HG03108 (cell line): ENCODE measurements around the gene KRT20.
A peak's percentile ranks its signal among the peaks of the same experiment; 100 is the strongest.
"Not testable (repeated sequence)": the region's sequence is repeated elsewhere in the genome, so short reads cannot be mapped to it uniquely, and the experiment has no call there.

Experiments used
- ATAC-seq: cut with Tn5 transposase; IDR thresholded peaks from one replicate; pipeline ENCODE4 v1.9.1; 2021; ENCODE audit warnings: moderate library complexity; ENCODE audit not compliant: unreplicated experiment

KRT20 gene, protein sequence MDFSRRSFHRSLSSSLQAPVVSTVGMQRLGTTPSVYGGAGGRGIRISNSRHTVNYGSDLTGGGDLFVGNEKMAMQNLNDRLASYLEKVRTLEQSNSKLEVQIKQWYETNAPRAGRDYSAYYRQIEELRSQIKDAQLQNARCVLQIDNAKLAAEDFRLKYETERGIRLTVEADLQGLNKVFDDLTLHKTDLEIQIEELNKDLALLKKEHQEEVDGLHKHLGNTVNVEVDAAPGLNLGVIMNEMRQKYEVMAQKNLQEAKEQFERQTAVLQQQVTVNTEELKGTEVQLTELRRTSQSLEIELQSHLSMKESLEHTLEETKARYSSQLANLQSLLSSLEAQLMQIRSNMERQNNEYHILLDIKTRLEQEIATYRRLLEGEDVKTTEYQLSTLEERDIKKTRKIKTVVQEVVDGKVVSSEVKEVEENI

DNA sequence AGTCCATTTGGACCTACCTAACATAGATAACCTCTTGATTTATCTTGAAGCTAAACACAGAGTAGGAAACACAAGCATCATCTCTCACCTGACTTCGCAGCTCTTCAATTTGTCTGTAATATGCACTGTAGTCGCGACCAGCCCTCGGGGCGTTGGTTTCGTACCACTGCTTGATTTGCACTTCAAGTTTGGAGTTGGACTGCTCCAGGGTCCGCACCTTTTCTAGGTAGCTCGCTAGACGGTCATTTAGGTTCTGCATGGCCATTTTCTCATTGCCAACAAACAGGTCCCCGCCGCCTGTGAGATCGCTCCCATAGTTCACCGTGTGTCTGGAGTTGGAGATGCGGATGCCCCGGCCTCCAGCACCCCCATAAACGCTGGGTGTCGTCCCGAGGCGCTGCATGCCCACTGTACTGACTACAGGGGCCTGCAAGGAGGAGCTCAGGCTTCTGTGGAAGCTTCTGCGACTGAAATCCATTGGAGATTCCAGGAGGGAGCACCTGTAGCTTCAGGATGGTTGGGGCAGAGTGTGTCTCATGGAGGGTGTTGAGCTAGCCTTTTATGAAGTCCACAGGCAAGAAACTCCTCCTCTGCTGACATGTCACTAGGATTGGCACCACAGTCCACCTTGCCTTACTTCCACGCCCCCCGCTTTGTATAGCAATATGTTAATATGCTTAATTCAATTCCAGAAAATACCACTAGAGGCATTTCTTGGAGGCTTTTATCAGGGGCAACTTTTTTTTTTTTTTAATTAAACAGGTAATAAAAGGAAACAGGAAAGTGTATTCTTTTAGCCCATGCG lies at the start of gene KRT20:
Gene KRT20, minus strand, starts transcription at position 535 of the 805 bp plus-strand sequence. Its CDS starts 57 bp downstream, at position 478.
- ATAC-seq, result no peak

DNA sequence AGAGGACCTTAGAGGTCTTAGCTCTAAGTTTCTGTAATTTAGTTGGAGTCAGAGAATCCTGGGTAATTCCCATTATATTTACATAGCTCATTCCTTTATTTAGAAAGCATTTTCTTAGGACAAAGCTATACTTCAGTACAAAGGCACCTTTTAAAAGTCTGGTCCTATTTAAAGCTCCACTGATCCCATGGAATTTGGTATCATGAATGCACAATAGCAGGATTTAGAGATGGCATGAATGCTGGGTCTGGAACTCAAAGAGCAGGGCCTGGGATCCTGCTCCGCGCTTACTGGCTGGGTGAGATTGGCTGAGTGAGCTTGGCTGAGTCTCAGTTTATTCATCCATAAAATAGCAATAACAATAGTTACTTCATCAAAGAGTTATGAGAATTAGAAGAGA lies 47.6 kb upstream of the KRT20 start:
- no peak for ATAC-seq

DNA sequence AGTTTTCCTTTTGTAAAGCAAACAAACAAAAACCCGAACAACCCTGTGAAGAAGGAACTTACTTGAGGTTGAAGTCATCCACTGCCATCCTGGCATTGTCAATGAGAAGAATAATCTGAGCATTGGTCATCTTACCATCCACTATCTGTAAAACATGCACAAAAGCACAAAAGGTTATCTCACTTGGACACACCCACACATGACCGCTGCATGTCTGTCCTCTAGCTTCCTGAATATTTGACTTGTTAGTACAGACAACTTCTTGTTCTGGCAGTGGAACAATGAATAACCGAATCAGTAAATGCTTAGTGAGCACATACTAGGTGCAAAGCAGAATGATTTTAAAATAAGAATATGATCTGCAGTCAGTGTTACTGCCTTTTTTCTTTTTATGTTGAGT lies 46.3 kb upstream of the KRT20 start:
- ATAC-seq, result no peak

DNA sequence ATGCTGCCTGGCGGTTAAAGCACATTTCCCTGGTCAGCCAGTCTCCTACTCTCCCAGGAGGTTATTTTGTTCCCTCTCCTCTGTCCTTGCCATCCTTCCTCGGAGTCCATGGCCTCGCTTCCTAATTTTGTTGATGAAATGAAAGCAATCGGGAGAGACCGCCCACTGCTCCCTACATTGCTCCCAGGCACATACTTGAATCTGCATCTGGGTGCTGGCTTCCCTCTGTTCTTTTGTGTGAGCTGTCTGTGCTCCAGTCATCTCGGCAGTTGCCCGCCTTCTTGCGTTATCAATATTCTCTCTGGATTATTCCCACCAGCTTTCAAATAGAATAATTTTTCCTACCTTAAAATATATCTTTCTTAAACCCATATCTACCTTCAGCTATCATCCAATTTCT lies 41.3 kb upstream of the KRT20 start:
- no peak for ATAC-seq

DNA sequence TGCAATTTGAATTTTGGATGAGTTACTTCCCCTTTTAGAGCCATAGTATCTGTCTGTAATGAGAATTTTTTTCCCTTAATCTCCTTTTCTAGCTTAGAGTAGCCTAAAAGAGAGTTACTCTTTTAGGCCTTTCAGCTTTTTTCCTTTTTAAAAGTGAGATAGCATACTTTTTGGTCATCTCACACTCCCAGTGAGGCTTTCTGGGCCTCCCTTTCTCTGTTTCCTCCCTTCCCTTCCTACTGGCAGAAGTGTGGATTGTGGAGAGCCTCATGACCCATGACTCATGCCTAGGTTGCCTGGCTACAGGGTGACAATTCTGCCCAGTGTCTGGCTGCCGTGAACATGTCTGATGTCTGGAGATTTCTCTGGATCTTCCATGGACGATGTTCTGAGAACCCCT lies 37.2 kb upstream of the KRT20 start:
- ATAC-seq, result no peak

DNA sequence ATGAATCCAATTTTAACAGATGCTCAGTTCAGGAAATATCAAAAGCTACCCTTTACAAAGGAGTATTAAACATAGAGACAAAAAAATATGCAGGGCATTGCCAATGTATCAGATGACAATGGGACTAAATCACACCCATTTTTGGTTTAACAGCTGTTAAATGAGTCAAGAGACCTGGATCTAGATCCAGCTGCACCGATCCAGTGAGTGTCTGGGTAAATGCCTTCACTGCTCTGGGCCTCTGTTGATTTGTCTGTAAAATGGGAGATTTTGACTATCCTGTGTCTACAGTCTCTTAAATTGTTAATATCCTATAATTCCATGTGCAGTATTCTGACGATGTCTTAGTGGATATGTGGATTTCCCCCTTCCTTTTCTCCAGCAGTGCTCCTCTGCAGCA lies 36.0 kb upstream of the KRT20 start:
- ATAC-seq, result no peak

DNA sequence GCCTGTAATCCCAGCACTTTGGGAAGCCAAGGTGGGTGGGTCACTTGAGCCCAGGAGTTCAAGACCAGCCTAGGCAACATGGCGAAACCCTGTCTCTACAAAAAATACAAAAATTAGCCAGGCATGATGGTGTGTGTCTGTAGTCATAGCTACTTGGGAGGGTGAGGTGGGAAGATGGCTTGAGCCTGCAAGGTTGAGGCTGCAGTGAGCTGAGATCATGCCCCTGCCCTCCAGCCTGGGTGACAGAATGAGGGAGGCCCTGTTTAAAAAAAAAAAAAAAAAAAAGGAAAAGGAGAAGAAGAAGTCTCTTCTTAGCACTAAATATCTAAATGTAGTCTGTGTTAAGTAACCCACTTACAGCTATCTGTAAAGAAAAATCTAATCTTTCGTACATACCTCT lies 32.1 kb upstream of the KRT20 start:
- ATAC-seq, result not testable (repeated sequence)

DNA sequence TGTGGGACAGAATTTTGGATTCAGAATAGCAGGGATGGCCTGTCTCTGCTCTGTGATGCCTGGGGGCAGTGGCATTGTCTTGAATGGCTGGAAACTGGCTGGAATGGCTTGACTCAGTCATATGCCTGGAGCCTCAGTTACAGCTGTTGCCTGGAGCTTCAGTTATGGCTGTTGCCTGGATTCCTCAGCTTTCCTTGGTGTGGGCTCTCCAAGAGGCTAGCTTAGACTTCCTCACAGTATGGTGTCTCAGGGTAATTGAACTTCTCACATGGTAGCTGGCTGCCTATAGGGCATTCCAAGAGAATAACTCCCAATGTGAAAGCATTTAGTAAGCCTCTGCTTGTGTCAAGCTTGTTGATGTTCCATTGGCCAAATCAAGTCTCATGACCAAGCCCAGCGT lies 31.3 kb upstream of the KRT20 start:
- no peak for ATAC-seq

DNA sequence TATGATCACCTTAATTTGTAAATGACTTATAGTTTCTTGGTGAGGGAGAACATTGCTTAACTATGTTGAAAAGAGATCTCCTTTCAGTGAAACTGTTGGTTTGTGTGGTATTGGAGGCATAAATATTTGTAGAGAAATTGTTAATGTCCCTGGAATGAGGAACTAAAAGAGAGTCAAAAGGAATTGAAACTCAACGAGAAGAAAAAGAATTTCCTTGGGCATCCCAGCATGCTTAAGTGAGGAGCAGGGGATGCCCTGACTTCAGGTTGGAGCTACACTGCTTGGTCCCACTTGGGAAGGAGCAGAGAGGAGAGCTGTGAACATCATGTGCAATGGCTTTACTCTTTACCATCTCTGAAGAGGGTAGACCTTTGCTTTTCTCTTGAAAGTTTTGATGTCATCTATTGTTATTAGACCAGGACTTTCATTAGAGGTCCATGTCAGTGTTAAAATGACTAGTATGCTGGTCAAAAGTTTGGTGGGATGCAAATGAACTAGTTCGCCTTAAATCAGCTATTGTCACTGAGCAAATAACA lies 30.7 kb upstream of the KRT20 start:
- ATAC-seq, result no peak

DNA sequence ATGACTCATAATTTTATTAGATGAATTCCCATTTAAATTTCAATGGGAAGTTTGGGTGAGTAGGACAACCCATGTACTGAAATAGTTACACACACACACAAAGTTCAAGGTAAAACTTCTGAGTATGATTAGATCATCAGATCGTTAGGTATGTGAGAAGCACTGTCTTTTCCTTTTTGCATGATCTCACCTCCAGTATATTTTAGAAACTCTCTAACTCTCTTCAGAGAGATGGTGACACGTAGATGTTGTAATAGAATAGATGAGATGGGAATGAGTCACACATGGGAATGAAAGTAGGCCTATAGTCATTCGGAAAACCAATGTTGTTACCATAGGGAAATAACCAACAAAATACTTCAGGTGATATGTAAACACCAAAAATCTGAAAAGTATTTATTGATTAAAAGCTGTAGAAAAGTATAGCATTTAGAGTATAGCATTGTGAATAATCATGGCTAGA lies 30.2 kb upstream of the KRT20 start:
- ATAC-seq, result no peak

DNA sequence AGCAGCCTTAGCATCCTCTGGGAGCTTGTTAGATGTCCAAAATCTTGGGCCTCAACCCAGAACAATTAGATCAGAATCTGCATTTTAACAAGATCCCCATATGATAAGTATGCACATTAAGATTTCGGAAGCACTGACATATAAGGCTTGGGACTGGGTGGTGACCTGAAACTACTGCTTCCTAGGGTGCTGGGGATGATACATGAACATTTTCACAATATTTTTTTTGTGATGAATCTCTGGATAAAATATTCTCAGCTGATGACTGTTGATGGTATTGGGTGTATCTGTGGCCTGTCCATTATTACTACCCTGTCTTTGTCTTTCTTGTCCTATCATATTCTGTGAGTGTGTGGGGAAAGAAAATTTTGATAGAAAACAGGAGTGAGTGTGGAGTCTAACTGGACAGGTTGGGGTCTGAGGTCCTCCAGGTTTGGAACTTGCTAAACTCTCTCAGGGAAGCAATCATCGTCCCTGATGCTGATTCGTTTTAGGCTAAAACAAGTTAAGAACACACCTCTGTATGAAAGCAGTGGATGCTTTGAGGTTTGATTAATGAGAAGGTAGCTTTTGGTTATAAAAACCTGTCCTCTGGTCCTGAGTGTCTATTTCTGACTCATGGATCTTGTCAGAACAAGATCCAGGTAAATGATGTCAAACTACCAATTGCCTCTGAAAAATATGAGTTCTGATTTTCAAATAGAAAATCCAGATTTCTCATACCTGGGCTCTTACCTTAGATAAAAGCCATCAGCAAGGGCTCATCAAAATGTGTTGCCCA lies 29.2 kb upstream of the KRT20 start:
- no peak for ATAC-seq

DNA sequence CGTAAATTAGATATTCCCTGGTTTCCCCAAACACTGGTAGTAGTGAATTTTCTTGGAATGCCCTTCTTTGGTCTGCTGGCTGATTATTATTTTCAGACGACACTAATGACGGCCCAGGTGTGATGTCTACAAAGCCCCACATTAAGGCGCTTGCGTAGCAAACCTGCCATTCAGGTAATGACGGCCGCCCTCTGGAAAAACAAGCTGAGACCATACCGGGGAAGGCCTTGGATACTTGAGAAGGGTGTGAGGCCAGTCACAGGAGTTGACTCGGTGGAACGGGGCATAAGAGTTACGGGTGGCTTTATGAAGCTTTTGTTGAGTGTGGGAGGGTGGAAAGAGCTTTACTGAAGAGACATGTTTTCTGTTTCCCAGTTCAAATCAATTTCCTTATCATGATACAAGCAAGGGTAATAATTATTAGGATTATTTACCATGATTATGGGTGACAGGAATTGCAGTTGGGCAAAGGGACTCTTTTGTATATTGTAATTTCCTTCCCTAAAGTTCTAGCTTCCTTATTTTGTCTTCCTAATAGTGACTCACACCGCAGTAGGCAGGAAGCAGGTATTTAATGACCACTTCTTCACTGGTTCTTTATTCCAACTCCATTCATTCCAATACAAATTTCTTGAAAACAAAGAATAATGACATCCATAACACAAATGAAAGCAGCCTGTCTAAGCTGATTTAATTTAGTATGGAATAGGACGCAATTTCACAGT lies 27.6 kb upstream of the KRT20 start:
- ATAC-seq, result no peak

DNA sequence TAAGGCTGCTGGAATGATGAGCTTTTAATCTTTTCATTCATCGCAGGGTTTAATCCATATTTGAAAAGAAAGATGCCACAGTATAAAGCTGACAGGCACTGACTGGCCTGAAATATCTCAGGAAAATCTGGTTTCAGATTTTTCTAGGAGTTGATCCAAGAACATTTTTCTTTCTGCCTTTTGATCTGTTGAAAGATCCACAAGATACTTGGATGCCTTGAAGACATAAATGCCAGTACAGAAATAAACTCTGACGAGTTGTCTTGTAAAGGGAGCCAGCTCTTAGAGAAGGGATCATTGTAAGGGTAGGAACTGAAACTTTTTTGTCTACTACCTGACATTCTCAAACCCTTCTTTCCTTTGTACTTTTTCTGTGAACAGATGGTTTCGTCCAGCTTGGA lies 25.4 kb upstream of the KRT20 start:
- no peak for ATAC-seq

DNA sequence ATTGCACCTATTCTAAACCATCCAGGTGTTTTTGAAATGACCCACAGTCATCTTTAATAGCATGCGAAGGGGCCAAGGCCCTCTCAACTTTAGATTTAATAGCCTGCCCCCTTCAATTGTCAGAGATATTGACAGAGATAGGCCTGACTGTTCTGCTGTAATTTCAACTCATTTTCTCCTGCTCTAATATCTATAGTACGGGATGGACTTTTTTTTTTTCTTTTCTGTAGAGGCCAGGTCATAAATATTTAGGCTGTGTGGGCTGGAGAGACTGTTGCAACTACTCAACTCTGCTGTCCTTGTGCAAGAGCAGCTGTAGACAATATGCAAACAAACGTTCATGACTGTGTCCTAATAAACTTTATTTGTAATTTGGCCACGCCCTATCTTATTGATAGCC lies 24.7 kb upstream of the KRT20 start:
- no peak for ATAC-seq

DNA sequence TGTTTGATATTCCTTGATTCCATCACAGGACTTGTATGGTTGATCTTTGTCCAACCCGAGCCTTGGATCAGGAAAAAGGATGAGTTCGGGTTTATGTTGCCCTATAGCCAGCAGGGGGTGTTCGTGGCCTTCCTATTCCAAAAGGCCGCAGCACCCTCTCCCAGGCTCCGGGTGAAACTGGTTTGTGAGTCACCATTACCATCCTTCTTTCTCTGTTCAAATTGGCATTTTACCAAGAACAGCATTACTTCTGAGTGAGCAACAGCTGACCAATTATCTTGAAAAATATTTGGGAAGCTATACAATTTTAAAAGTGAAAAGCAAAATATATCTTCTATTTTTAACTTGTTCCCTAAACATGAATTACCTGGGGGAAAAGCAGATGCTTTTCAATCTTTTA lies 24.3 kb upstream of the KRT20 start:
- ATAC-seq, result no peak

DNA sequence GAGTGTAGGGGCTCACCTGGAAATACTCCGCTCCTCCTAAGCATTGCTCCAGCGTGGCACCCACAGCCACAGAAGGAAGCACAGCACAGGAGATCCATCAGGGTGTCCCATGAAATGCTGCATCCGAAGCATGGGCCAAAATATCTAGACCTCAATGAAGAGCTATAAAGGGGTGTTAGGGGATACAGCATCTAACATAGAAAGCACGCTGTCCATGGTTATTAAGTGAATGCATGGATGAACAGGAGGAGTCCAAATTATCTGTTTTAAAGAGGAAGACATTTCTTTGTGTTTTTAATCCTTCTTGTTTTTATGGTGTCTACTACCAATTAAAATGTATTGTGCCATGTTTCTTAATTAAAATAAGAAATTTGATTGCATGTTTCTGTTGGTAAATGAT lies 21.6 kb upstream of the KRT20 start:
- no peak for ATAC-seq

DNA sequence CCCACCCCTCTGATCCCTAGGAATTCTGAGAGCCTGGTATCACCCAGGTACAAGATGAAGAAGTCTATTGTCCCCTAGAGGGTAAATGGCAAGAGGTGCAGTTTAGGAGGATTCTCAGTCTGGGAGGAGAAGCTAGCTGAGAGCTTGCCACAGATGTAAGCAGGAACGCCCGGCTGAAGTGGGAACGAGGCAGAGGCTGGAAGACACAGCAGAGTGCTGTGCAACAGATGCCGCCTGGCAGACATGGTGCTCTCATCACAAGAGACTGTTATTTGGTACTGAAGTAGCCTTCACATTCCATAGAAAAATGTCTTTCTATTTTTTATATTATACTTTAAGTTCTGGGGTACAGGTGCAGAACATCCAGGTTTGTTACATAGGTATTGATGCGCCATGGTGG lies 20.3 kb upstream of the KRT20 start:
- no peak for ATAC-seq

DNA sequence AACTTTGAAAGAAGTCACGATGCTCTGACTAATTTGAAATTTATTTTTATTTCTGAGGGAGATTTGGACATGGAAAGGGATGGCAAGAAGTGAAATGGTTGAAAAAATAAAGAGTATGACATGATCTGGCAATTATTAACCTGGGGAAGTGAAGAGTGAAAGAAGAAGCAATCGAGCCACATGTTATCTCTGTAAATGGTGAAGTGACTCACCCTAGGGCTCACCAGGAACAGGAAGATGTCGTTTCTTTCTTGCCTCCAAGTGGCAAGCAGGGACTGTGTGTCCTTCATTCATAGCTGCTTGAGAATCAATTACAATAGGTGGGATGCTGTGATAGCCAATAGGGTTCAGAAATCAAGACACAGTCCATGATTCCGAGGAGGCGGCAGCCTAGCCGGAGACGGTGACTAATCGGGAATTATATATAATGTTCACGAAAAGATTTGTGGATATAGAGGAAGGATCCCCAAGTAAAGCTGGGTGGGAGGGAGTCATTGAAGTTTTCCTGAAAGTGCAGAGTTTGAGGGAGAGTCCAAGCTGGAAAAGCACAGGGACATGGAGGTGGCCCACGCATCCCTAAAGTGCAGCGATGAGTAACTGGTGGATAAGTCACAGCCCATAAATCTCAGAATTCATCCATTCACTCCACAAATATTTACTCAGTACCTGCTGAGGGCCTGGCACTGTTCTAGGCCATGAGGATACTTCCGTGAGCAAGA lies 18.2 kb upstream of the KRT20 start:
- peak; percentile 67 for ATAC-seq

DNA sequence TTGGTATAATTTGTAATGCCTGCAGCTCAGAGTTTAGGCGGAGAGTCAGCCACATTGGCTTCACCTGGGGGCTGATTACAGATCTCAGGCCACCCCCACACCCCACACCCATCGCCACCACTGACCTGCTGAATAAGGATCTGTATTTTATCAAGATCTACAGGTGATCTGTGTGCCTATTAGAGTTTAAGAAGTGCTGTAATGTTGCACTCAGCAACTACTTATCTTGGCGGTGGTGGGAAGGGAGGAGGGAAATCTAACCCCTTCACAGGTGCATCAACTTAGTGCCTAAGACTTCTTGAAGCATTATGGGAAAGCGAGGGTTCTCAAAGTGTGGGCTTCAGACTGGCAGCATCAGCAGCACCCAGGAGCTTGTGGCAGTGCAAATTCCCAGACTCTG lies 17.5 kb upstream of the KRT20 start:
- ATAC-seq, result no peak

DNA sequence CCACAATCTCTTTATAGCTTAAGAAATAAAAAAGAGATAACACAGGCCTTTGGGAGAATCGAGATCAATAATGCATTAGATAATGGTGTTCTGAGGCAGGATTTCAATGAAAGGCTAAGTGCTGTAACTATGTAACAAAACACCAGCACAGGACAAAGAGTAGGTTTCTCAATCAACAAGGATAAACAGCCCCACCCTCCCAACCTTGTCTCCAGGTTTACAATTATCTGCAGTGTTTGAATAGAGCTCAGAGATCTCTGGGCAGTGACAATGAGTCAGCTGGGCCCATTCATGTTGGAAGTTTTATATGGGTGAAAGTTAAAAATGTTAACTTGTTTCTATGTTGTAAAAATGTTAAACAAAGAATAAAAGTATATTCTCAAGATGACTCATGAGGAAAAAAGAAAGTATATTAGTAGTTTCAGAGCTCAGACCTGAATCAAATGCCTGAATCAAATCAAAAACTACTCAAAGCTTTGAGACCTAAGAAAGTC lies 17.0 kb upstream of the KRT20 start:
- no peak for ATAC-seq
